HepG2 (cell line): ENCODE data around the gene KIAA1958. TPM values are rescaled to one million over a fixed set of nuclear protein-coding genes. Genes with fewer than 3 reads are reported as not detected.
A peak's percentile ranks its signal among the peaks of the same experiment; 100 is the strongest.

ENCODE experiments used
- ADNP ChIP-seq: sonication (generic); formaldehyde crosslinking; IDR thresholded peaks from 2 replicates; pipeline ENCODE4 v1.4.0; 2020; ENCODE audit warnings: missing genetic modification reagents
- ASH2L ChIP-seq: fragments of 300-600, 200-600 bp; sonication (generic); IDR thresholded peaks from 2 replicates; pipeline ENCODE4 v1.7.0; 2017; ENCODE audit warnings: low read depth, mild to moderate bottlenecking, moderate library complexity, mixed read lengths, low read length; ENCODE audit not compliant: insufficient read length
- BCL6 ChIP-seq: IDR thresholded peaks from 2 replicates; pipeline ENCODE4 v1.6.1; 2016; ENCODE audit warnings: missing genetic modification reagents, missing compliant biosample characterization
- EP300 ChIP-seq, 3 experiments: sonication (generic) in 1 of 3; formaldehyde crosslinking in 1 of 3; IDR thresholded peaks; 2 replicates each; pipeline versions ENCODE4 v1.5.1 to v1.6.1; 2011 to 2020; ENCODE audit warnings: low read depth in 2 of 3, low read length in 2 of 3, borderline replicate concordance in 1 of 3, improper control_type of control experiment in 1 of 3, mild to moderate bottlenecking in 1 of 3, missing genetic modification reagents in 1 of 3, moderate library complexity in 1 of 3
- GATAD1 ChIP-seq: IDR thresholded peaks from 2 replicates; pipeline ENCODE4 v1.6.1; 2016; ENCODE audit warnings: missing genetic modification reagents, missing compliant biosample characterization
- JUN ChIP-seq: sonication (generic); formaldehyde crosslinking; IDR thresholded peaks from 2 replicates; pipeline ENCODE4 v1.4.0; 2020; ENCODE audit warnings: mild to moderate bottlenecking, missing genetic modification reagents
- MAF1 ChIP-seq: sonication (generic); formaldehyde crosslinking; IDR thresholded peaks from 2 replicates; pipeline ENCODE4 v1.5.0; 2020; ENCODE audit warnings: missing genetic modification reagents, borderline replicate concordance
- MLX ChIP-seq: IDR thresholded peaks from 2 replicates; pipeline ENCODE4 v1.6.1; 2016
- POGZ ChIP-seq: sonication (generic); formaldehyde crosslinking; IDR thresholded peaks from 2 replicates; pipeline ENCODE4 v1.4.0; 2020; ENCODE audit warnings: mild to moderate bottlenecking, missing genetic modification reagents
- RBM39 ChIP-seq: fragments of 200-400 bp; formaldehyde crosslinking; IDR thresholded peaks from one replicate; pipeline ENCODE4 v1.6.1; 2018; ENCODE audit warnings: antibody characterized with exemption, mild to moderate bottlenecking, low read depth, low read length; ENCODE audit not compliant: poor library complexity, severe bottlenecking
- TEAD3 ChIP-seq: optimal IDR thresholded peaks from 2 replicates; pipeline ENCODE3; 2016; ENCODE audit warnings: borderline replicate concordance
- TFDP1 ChIP-seq: IDR thresholded peaks from 2 replicates; pipeline ENCODE4 v1.6.1; 2016; ENCODE audit warnings: missing compliant biosample characterization, missing genetic modification reagents, borderline replicate concordance
- TFE3 ChIP-seq: IDR thresholded peaks from 2 replicates; pipeline ENCODE4 v1.6.1; 2016
- ZFAT ChIP-seq: sonication (generic); formaldehyde crosslinking; conservative IDR thresholded peaks from 2 replicates; pipeline ENCODE4 v1.8.1; 2023; ENCODE audit warnings: missing genetic modification reagents, inconsistent platforms
- ZFYVE20 ChIP-seq: sonication (generic); formaldehyde crosslinking; IDR thresholded peaks from 2 replicates; pipeline ENCODE4 v1.8.0; 2023; ENCODE audit warnings: low read depth, mild to moderate bottlenecking, moderate library complexity, missing genetic modification reagents, borderline replicate concordance
- ZNF121 ChIP-seq: sonication (generic); formaldehyde crosslinking; IDR thresholded peaks from 2 replicates; pipeline ENCODE4 v1.5.0; 2020; ENCODE audit warnings: mild to moderate bottlenecking, missing genetic modification reagents
- ZNF224 ChIP-seq: sonication (generic); formaldehyde crosslinking; IDR thresholded peaks from 2 replicates; pipeline ENCODE4 v1.5.0; 2020; ENCODE audit warnings: mild to moderate bottlenecking, missing genetic modification reagents
- ZNF639 ChIP-seq: conservative IDR thresholded peaks from 2 replicates; pipeline ENCODE4 v1.6.1; 2018; ENCODE audit warnings: missing genetic modification reagents
- ZNF782 ChIP-seq: sonication (generic); formaldehyde crosslinking; IDR thresholded peaks from 2 replicates; pipeline ENCODE4 v1.4.0; 2020; ENCODE audit warnings: missing genetic modification reagents, mild to moderate bottlenecking, borderline replicate concordance
- polyA plus RNA-seq, 8 experiments: library from polyadenylated mRNA; depleted of rRNA in 3 of 8; stranded (reverse) in 7 of 8; unstranded in 1 of 8; fragments of >200 nt; fragmentation: Illumina TruSeq in 4 of 8; extraction: Trizol in 4 of 8; gene quantifications; 2 replicates each; pipeline versions ENCODE4 v1.2.1 to v1.2.3, GENCODE V29; 2011 to 2016; ENCODE audit warnings: low read depth in 4 of 8, missing spikeins in 1 of 8, mixed read lengths in 1 of 8; ENCODE audit not compliant: insufficient read depth in 1 of 8
- total RNA-seq, 5 experiments: library from RNA; depleted of rRNA; stranded (reverse); fragments of >200 nt; fragmentation: Illumina TruSeq; extraction: Trizol; gene quantifications; 2 replicates each; pipeline ENCODE4 v1.2.3, GENCODE V29; 2016; ENCODE audit warnings: low read depth in 1 of 5
- TF ChIP-seq, protein P1 (sequence below): sonication (generic); formaldehyde crosslinking; IDR thresholded peaks from 2 replicates; pipeline ENCODE4 v1.4.0; 2020; ENCODE audit warnings: missing genetic modification reagents
- TF ChIP-seq, protein P2 (sequence below): sonication (generic); formaldehyde crosslinking; IDR thresholded peaks from 2 replicates; pipeline ENCODE4 v1.5.1; 2020; ENCODE audit warnings: missing genetic modification reagents, mild to moderate bottlenecking, borderline replicate concordance

KIAA1958 gene
- total and polyA plus RNA-seq, 2 of the 13 experiments (the other 11 are each of a cell fraction or from before 2014, with no cell fraction given), result 8.5 to 10.3 TPM

- TF ChIP-seq ZNF639 (CRISPR knock-in tag) (0 out of 2 replicates have a peak, but pooled peaks have one; percentile 19), GATAD1 (CRISPR knock-in tag) (0 out of 2 replicates have a peak, but pooled peaks have one; percentile 15), ZFAT (CRISPR knock-in tag) (no peak), EP300 (IDR thresholded peaks at IDR 0.05; ENCODE audit: low read depth in 2 of 2, low read length in 2 of 2) (peak in 1 of 2 experiments; percentile 78; a peak in 2 of 4 replicates), EP300 (CRISPR knock-in tag; IDR thresholded peaks at IDR 0.05; ENCODE audit: borderline replicate concordance) (no peak), ZFYVE20 (CRISPR knock-in tag) (no peak), TFDP1 (no peak), TFE3 (CRISPR knock-in tag) (no peak; the same call in 1 of the 2 replicates), JUN (no peak), ADNP (CRISPR knock-in tag) (no peak), ZNF121 (CRISPR knock-in tag) (no peak), RBM39 (no peak), MAF1 (CRISPR knock-in tag) (no peak), BCL6 (peak; percentile 80), ZNF782 (no peak), MLX (CRISPR knock-in tag) (no peak), POGZ (peak; percentile 35), TEAD3 (CRISPR knock-in tag) (peak; percentile 16), ASH2L (no peak), ZNF224 (CRISPR knock-in tag) (no peak)
- TF ChIP-seq, protein P1, sequence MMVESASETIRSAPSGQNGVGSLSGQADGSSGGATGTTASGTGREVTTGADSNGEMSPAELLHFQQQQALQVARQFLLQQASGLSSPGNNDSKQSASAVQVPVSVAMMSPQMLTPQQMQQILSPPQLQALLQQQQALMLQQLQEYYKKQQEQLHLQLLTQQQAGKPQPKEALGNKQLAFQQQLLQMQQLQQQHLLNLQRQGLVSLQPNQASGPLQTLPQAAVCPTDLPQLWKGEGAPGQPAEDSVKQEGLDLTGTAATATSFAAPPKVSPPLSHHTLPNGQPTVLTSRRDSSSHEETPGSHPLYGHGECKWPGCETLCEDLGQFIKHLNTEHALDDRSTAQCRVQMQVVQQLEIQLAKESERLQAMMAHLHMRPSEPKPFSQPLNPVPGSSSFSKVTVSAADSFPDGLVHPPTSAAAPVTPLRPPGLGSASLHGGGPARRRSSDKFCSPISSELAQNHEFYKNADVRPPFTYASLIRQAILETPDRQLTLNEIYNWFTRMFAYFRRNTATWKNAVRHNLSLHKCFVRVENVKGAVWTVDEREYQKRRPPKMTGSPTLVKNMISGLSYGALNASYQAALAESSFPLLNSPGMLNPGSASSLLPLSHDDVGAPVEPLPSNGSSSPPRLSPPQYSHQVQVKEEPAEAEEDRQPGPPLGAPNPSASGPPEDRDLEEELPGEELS (CRISPR knock-in tag), result peak; percentile 68
- TF ChIP-seq, protein P2, sequence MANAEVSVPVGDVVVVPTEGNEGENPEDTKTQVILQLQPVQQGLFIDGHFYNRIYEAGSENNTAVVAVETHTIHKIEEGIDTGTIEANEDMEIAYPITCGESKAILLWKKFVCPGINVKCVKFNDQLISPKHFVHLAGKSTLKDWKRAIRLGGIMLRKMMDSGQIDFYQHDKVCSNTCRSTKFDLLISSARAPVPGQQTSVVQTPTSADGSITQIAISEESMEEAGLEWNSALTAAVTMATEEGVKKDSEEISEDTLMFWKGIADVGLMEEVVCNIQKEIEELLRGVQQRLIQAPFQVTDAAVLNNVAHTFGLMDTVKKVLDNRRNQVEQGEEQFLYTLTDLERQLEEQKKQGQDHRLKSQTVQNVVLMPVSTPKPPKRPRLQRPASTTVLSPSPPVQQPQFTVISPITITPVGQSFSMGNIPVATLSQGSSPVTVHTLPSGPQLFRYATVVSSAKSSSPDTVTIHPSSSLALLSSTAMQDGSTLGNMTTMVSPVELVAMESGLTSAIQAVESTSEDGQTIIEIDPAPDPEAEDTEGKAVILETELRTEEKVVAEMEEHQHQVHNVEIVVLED (CRISPR knock-in tag), result no peak
These were observed 9.6 kb downstream of the KIAA1958 start (continued) for GRCh38 chr9:112496074-112496722.
